ENCODE data around the gene FAM236D. TPM values are rescaled to one million over a fixed set of nuclear protein-coding genes. Genes with fewer than 3 reads are reported as not detected.

FAM236D gene
- total RNA-seq, 2 experiments from 2014 or later = not detected

Other genes with a start within 250 kb of the FAM236D start
- 10 to 100 TPM; 17.9 to 19.7 TPM for gene HDAC8, start 235.4 kb downstream of the FAM236D start, total RNA-seq
- 1 to 10 TPM; 3.5 to 3.8 TPM for gene PHKA1, start 93.9 kb downstream of the FAM236D start, total RNA-seq
- not detected for gene DMRTC1B, start 31.3 kb downstream of the FAM236D start, total RNA-seq
- gene FAM236B, start 25.6 kb downstream of the FAM236D start, total RNA-seq = not detected
- gene FAM236C, start 104.4 kb upstream of the FAM236D start, total RNA-seq = not detected
- not detected for gene FAM236A, start 130.0 kb upstream of the FAM236D start, total RNA-seq
- not detected for gene DMRTC1, start 135.6 kb upstream of the FAM236D start, total RNA-seq
- not detected for gene PABPC1L2B, start 194.7 kb upstream of the FAM236D start, total RNA-seq

Measured in activated CD4-positive, alpha-beta memory T cell treated with anti-CD3 and anti-CD28 coated beads for 36 hours (primary cell).